ENCODE results near the gene MND1. TPM values are rescaled to one million over a fixed set of nuclear protein-coding genes. Genes with fewer than 3 reads are reported as not detected.
"Not testable (repeated sequence)": the region's sequence is repeated elsewhere in the genome, so short reads cannot be mapped to it uniquely, and the experiment has no call there.

MND1 gene
- total RNA-seq, 1 donor from 2014 or later, result 0.53 TPM

DNA sequence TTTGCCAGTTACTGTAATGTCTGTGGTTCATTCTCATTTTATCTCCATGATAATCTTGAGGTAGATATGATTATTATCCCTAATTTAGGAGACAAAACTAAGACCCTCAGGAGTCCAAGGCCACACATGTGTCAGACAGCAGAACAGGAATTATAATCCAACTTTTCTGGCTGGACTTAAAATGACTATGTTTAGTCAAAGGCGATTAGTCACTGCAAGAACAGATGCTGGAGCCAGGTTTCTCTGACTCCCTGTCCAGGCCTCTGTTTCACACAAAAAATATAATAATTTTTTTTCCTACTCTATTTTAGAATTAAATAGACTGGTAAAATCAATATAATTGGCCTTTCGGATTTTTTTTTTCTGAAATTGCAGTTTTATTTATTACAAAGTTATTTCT lies 64.9 kb downstream of the MND1 start:
- ChIA-PET POLR2A (interaction anchor here (0.6 kb wide), 1 partner anchor 59 kb away, joined by 4 read pairs; no protein-coding TSS in a partner anchor), CTCF (no interaction called here)
- H3K27me3 Mint-ChIP-seq, result no peaks in the 10 kb centered on the region
- no peak overlapping the region for H3K27ac Mint-ChIP-seq
- intact Hi-C loops (cut with micrococcal nuclease), result loop anchor here (5.0 kb wide), 1 partner anchor 42 kb away; no protein-coding TSS in a partner anchor
- H3K9me3 Mint-ChIP-seq, result peaks cover 3% of the 10 kb centered on the region
- H3K4me3 Mint-ChIP-seq, result no peak overlapping the region
- DNase-seq (no peak), ATAC-seq (ENCODE audit: low read depth) (no peak)
- TF ChIP-seq, protein P1, sequence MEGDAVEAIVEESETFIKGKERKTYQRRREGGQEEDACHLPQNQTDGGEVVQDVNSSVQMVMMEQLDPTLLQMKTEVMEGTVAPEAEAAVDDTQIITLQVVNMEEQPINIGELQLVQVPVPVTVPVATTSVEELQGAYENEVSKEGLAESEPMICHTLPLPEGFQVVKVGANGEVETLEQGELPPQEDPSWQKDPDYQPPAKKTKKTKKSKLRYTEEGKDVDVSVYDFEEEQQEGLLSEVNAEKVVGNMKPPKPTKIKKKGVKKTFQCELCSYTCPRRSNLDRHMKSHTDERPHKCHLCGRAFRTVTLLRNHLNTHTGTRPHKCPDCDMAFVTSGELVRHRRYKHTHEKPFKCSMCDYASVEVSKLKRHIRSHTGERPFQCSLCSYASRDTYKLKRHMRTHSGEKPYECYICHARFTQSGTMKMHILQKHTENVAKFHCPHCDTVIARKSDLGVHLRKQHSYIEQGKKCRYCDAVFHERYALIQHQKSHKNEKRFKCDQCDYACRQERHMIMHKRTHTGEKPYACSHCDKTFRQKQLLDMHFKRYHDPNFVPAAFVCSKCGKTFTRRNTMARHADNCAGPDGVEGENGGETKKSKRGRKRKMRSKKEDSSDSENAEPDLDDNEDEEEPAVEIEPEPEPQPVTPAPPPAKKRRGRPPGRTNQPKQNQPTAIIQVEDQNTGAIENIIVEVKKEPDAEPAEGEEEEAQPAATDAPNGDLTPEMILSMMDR (IDR thresholded peaks at IDR 0.05), result no peak
- H3K4me1 Mint-ChIP-seq, result no peaks in the 10 kb centered on the region
- no peaks in the 10 kb centered on the region for H3K36me3 Mint-ChIP-seq (ENCODE audit: low read depth)

DNA sequence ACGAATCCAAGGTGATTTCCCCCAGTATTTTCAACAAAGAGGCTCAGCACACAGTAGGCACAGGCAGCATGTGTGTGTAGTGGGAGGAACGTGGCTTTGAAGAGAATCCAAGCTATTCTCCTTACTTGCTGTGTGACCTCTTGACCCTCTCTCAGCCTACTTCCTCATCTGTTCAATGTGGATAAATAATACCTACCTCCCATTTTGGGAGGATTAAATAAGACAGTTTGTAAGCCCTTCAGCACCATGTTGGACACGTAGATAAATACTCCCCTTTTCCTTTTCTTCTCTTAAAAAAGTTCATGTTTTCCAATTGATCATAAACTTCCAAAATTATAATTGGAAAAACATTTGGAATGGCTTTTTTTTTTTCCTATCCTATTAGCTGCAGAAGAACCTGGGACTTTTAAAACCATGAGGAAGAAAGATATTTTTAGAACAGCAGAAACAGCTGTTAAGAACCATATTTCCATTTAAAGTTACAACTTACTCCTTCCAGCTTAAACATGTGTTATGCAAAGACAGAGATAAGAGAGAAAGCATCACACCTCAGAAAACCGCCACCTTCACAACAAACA lies 65.5 kb downstream of the MND1 start:
- Mint-ChIP-seq H3K9me3 (peaks cover 3% of the 10 kb centered on the region), H3K4me1 (no peaks in the 10 kb centered on the region), H3K27me3 (no peaks in the 10 kb centered on the region), H3K4me3 (no peak overlapping the region), H3K36me3 (ENCODE audit: low read depth) (no peaks in the 10 kb centered on the region), H3K27ac (no peak overlapping the region)
- CTCF ChIA-PET, result no interaction called here
- no peak for DNase-seq
- no peak for ATAC-seq (ENCODE audit: low read depth)
- POLR2A ChIA-PET, result interaction anchor here (0.6 kb wide), 1 partner anchor 16 kb away, joined by 4 read pairs; no protein-coding TSS in a partner anchor
- TF ChIP-seq, protein P1 (IDR thresholded peaks at IDR 0.05), result no peak
- intact Hi-C loops (cut with micrococcal nuclease), result loop anchor here (5.0 kb wide), 1 partner anchor 43 kb away; no protein-coding TSS in a partner anchor

DNA sequence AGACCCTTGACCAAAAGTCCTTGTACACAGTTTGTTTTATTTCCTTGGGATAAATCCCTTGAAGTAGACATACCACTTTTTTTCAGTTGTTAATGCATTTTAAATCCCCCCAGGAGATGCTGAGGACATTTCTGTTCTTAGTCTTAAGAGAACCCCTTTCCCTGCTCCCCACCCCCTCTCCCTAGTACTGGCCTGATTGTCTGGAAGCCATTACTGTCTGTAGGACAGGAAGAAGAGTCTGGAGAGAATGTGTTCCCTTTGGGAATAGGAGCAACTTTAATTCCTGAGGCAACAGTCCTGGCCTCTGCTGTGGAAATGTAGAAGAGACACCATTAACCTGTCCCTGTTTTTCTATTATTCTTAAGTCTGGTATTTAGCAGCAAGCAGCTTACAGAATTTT lies 69.4 kb downstream of the MND1 start:
- H3K4me3 Mint-ChIP-seq, result no peak overlapping the region
- no peak overlapping the region for H3K27ac Mint-ChIP-seq
- no peaks in the 10 kb centered on the region for H3K9me3 Mint-ChIP-seq
- peaks cover 6% of the 10 kb centered on the region for H3K4me1 Mint-ChIP-seq
- no peaks in the 10 kb centered on the region for H3K27me3 Mint-ChIP-seq
- TF ChIP-seq, protein P1 (IDR thresholded peaks at IDR 0.05), result no peak
- no peaks in the 10 kb centered on the region for H3K36me3 Mint-ChIP-seq (ENCODE audit: low read depth)
- ATAC-seq (ENCODE audit: low read depth) (no peak), DNase-seq (no peak)
- intact Hi-C loops (cut with micrococcal nuclease), result no loop called here
- ChIA-PET POLR2A (no interaction called here), CTCF (no interaction called here)

DNA sequence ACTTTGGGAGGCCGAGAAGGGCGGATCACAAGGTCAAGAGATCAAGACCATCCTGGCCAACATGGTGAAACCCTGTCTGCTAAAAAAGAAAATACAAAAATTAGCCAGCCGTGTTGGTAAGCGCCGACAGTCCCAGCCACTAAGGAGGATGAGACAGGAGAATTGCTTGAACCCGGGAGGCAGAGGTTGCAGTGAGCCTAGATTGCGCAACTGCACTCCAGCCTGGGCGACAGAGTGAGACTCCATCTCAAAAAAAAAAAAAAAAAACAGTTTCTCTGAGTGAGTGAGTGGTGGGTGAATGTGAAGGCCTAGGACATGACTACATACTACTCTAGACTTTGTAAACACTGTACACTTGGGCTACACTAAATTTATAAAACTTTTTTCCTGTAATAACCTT lies 72.0 kb downstream of the MND1 start:
- H3K4me1 Mint-ChIP-seq, result peaks cover 20% of the 10 kb centered on the region
- ATAC-seq (ENCODE audit: low read depth); H3K9me3 Mint-ChIP-seq; intact Hi-C loops (cut with micrococcal nuclease); H3K27me3 Mint-ChIP-seq; H3K27ac Mint-ChIP-seq; H3K36me3 Mint-ChIP-seq (ENCODE audit: low read depth); DNase-seq; CTCF ChIA-PET; H3K4me3 Mint-ChIP-seq: not testable (repeated sequence)
- POLR2A ChIA-PET, result interaction anchor here (0.6 kb wide), 1 partner anchor 67 kb away, joined by 3 read pairs; no protein-coding TSS in a partner anchor

DNA sequence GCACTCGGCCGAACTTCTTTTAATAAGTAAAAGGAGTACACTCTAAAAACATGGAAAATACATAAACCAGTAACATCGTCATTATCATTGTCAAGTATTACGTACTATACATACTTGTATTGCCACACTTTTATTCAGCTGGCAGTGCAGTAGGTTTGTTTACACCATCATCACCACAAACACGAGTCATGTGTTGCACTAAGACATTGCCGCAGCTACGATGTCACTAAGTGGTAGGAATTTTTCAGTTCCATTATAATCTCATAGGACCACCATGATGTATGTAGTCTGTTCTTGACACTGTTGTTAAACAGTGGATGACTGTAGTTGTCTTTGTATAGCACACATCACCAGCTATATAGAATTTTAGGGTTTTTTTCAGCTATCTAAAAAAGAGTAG lies 73.6 kb downstream of the MND1 start:
- DNase-seq (no peak), ATAC-seq (ENCODE audit: low read depth) (no peak)
- Mint-ChIP-seq H3K27me3 (no peaks in the 10 kb centered on the region), H3K36me3 (ENCODE audit: low read depth) (no peaks in the 10 kb centered on the region), H3K4me3 (no peak overlapping the region), H3K9me3 (no peaks in the 10 kb centered on the region), H3K4me1 (peaks cover 20% of the 10 kb centered on the region), H3K27ac (no peak overlapping the region)
- CTCF ChIA-PET, result interaction anchor here (1.0 to 1.2 kb wide), 2 partner anchors 9 to 74 kb away, joined by 3 read pairs; no protein-coding TSS in a partner anchor
- POLR2A ChIA-PET, result interaction anchor here (0.9 kb wide), 1 partner anchor 96 kb away, joined by 3 read pairs; no protein-coding TSS in a partner anchor
- intact Hi-C loops (cut with micrococcal nuclease), result no loop called here
- TF ChIP-seq, protein P1 (IDR thresholded peaks at IDR 0.05), result no peak
